ENCODE measurements around the gene STX17.
"Not testable (repeated sequence)": the region's sequence is repeated elsewhere in the genome, so short reads cannot be mapped to it uniquely, and the experiment has no call there.

STX17 gene

GRCh38 chr9:99906403-99907207 is at the start of gene STX17:
TSS of gene STX17 (plus strand) at chr9:99906654. CDS start at chr9:99915240, 8,586 bp downstream.
- DNase-seq (ENCODE audit: low read depth): peak; percentile 69

- not testable (repeated sequence) for DNase-seq (ENCODE audit: low read depth)
These were observed 48.9 kb upstream of the STX17 start for GRCh38 chr9:99857576-99857975.

GRCh38 chr9:99858087-99858486 is 48.4 kb upstream of the STX17 start:
- no peak for DNase-seq (ENCODE audit: low read depth)

DNA sequence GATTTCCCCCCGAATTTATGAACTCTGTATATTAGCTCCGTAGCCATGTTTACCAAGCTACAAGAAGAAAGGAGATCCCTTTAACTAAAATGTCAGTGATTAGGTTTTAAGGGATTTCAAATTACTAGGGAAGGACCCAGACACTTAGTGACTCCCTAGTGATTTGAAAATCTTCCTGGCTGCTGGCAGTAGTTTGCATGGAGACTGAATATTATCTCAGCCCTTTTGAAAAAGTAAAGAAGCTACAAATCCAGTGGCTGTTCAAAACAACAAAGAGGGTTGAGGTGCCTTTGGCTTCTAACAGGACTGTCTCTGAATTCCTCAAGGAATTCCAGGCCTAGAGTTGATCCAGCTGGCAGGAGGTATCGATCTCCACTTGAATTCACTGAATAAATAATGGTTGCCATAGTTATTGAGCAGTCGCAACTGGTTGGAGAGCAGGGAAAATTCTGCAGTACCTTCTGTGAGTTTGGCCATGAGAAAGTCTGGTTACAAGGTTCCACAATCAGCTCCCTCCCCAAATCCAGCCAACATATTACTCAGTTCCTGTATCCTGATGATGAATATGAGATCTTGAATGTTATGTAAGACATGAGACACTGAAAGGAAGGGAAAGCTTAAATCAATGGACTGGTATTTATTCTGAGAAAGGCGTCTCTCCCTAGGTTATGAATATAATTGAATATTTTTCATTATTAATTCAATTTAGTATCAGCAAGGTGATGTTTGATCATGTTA is 47.0 kb upstream of the STX17 start:
- no peak for DNase-seq (ENCODE audit: low read depth)

GRCh38 chr9:99860266-99860665 is 46.2 kb upstream of the STX17 start:
- no peak for DNase-seq (ENCODE audit: low read depth)

GRCh38 chr9:99863955-99864354 is 42.5 kb upstream of the STX17 start:
- no peak for DNase-seq (ENCODE audit: low read depth)

GRCh38 chr9:99866398-99866797 is 40.1 kb upstream of the STX17 start:
- DNase-seq (ENCODE audit: low read depth): no peak

DNA sequence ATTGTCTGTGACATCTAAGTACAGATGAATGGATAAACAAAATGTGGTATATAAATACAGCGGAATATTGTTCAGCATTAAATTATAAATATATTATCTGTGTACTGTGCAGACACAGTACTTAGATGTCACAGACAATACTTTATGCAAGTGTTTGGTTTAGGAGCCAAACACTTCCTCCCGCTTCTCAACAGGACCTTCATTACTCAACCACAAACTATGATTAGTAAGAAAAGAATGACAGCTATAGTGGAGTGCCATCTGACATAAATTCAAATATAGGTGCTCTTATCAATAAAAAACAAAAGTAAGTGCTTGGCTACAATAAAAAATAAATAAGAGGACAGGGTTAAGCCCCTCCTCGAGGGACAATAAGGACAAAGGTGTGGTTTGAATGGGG is 38.9 kb upstream of the STX17 start:
- DNase-seq (ENCODE audit: low read depth): no peak

DNA sequence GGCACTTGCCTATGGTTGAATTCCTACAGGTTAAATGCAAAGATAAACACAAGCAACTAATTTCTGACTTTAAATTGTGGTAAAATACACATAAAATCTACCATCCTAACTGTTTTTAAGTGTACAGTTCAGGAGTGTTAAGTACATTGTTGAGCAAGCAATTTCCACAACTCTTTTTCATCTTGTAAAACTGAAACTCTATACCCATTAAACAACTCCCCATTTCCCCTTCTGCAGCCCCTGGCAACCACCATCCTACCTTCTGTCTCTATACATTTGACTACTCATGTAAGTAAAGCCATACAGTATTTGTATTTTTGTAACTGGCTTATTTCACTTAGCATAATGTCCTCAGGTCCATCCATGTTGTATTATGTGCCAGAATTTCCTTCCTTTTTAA is 38.5 kb upstream of the STX17 start:
- no peak for DNase-seq (ENCODE audit: low read depth)

DNA sequence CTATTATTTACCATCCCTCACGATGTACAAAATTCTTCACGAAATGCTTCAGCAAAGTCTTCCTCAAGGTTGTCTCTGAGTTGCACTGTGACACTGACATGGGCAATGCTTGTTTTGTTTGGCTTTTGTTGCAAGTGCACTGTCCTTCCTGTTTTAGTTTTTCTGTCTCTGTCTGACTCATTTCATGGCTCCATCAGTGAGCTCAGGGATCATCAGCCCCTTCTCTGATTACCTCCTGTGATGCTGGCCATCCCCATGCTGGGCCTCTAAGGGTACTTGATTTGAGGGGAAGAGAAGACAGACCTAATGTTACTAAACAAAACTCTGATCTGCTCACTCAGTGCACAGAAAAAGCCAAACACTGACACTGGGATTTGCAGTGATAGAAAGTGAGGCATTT is 37.6 kb upstream of the STX17 start:
- no peak for DNase-seq (ENCODE audit: low read depth)

DNA sequence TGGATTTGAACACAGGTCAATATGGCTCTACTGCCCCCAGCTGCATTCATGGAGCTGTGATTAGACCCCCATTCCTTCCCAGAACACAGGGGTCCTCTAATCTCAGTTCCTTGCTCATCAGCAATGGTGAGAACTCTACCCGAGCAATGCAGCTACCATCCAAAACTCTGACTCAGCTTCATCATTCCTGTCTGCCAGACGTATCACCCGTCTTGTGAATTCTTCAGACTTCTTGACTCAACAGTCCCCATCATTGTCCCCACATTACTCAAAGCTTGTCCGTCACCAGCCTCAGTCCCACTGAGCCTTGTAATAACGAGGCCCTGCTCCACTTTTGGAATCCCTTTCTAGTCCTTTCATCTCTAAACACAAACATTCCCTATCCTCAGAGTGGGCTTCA is 36.3 kb upstream of the STX17 start:
- DNase-seq (ENCODE audit: low read depth): no peak

GRCh38 chr9:99873531-99873930 is 32.9 kb upstream of the STX17 start:
- no peak for DNase-seq (ENCODE audit: low read depth)

DNA sequence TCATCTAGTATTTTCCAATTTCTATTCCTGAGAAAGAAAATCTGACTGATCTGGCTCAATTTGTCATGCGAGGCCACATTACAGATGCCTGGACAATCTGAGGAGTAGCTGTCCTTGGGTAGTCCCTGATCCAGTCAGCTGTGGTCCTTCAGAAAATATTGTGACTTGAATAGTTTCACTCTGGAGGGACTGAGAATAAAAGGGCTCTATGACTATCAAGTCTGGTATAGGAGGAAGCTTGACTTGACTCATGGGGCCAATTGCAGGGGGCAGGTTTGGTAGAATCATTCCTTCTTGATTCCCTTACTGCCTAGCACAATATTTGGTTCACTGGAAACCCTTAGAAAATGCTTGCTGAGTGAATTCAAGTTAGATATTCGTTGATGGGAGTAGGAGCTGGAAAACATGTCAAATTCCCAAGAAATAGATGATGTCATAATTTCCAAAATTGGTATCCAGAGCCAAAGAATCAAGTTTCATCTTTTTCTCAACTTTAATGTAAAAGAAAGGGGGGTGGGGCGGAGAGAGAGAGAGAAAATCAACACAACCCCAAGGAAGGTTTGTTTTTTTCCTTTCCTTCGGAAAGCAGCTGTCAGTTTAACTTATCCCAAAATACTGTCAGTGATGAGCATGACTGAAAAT is 32.4 kb upstream of the STX17 start:
- DNase-seq (ENCODE audit: low read depth): no peak

GRCh38 chr9:99876190-99876589 is 30.3 kb upstream of the STX17 start:
- no peak for DNase-seq (ENCODE audit: low read depth)

- DNase-seq (ENCODE audit: low read depth): no peak
These were observed 27.8 kb upstream of the STX17 start for GRCh38 chr9:99878651-99879050.

GRCh38 chr9:99881769-99882168 is 24.7 kb upstream of the STX17 start:
- DNase-seq (ENCODE audit: low read depth): no peak

DNA sequence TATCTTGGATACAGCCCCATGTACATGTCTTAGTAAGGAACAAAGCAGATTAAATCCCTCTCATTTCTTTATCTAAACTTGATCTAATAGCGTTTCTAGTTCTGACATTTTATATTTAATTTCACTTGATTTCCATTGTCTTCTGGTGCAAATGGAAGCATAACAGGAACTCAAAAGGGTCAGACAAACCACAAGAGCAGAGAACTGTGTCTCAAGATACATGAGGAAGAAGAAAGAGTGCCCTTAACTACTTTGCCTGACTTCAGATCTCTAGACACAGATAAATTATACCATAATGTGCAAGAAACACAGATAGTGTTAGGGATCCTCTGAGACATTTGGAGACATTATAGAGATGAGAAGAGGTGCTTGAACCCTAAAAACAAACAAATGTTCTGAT is 20.7 kb upstream of the STX17 start:
- DNase-seq (ENCODE audit: low read depth): no peak

DNA sequence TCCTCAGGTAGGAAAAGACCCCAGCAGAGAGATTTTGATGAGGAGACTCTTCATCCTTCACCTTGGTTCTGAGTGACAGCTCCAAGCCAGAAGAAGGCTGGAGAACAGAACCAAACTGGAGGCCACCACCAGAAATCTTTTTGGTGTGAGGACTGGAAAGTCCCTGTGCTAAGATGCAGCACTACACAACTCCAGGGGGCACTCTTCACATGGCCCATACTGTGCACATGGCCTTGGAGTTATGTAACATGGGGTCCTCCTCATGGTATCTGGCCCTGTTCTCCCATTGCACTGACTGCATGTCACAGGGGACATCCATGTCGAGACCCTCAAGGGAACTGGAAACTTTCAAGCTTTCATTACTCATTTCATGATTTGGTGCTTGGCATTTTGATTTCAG is 17.3 kb upstream of the STX17 start:
- no peak for DNase-seq (ENCODE audit: low read depth)

DNA sequence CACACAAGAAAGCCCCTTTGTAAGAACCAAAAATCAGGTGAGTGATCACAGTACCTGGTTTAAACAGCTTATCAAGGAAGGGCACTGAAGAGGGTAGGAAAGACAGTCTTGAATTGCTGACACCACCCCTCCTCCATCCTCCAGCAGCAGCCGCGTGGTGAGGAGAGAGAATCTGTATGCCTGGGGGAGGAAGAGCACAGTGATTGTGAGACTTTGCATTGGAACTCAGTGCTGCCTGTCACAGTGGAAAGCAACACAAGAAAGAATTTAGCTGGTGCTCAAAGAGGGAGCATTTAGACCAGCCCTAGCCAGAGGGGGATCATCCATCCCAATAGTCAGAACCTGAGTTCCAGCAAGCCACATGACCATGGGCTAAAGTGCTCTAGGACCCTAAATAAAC is 11.6 kb upstream of the STX17 start:
- no peak for DNase-seq (ENCODE audit: low read depth)

- no peak for DNase-seq (ENCODE audit: low read depth)
These were observed 10.9 kb upstream of the STX17 start for GRCh38 chr9:99895510-99895909.

DNA sequence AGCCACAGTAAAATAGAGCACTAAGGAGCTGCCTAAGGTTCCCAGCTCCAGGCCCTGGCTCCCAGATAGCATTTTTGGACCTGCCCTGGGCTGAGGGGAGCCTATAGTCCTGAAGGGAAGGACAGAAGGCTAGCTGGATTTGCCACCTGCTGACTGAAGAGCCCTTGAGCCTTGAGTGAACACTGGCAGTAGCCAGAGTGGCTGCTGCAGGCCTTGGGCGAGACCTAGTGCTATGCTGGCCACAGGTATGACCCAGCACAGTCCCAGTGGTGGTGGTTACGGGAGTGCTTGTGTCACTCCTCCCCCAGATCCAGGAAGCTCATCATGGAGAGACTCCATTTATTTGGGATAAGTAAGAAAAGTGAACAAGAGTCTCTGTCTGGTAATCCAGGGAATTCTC is 10.3 kb upstream of the STX17 start:
- DNase-seq (ENCODE audit: low read depth): no peak

- no peak for DNase-seq (ENCODE audit: low read depth)
These were observed 3.1 kb upstream of the STX17 start for GRCh38 chr9:99903393-99903792.

GRCh38 chr9:99905833-99906402 is 536 bp upstream of the STX17 start:
- no peak for DNase-seq (ENCODE audit: low read depth)

Measured in T-helper 22 cell (primary cell).